H9 (cell line): ENCODE data around the gene ZFPM1. TPM values are rescaled to one million over a fixed set of nuclear protein-coding genes. Genes with fewer than 3 reads are reported as not detected.

ENCODE experiments used
- DNase-seq: peaks from one replicate; pipeline ENCODE4 v3.0.0-alpha.2; 2017
- H2AFZ ChIP-seq: one replicate; pipeline ENCODE4 v1.6.1; 2013; ENCODE audit warnings: mild to moderate bottlenecking, low read length, control low read depth, moderate library complexity
- H2AK5ac ChIP-seq: 2 replicates; pipeline ENCODE4 v1.6.1; 2013; ENCODE audit warnings: low read length, control low read depth, mixed read lengths; ENCODE audit not compliant: insufficient read length
- H2BK120ac ChIP-seq: one replicate; pipeline ENCODE4 v1.6.1; 2013; ENCODE audit warnings: low read depth, mild to moderate bottlenecking, low read length, control low read depth, inconsistent platforms; ENCODE audit not compliant: poor library complexity, severe bottlenecking
- H2BK12ac ChIP-seq: 2 replicates; pipeline ENCODE4 v1.6.1; 2013; ENCODE audit warnings: low read length, control low read depth, mixed read lengths, low read depth; ENCODE audit not compliant: insufficient read length
- H2BK15ac ChIP-seq: 2 replicates; pipeline ENCODE4 v1.6.1; 2013; ENCODE audit warnings: low read depth, low read length, control low read depth
- H2BK20ac ChIP-seq: one replicate; pipeline ENCODE4 v1.6.1; 2013; ENCODE audit warnings: low read depth, mild to moderate bottlenecking, low read length, control low read depth, inconsistent platforms; ENCODE audit not compliant: poor library complexity, severe bottlenecking
- H2BK5ac ChIP-seq: 2 replicates; pipeline ENCODE4 v1.6.1; 2013; ENCODE audit warnings: low read length, control low read depth, mixed read lengths; ENCODE audit not compliant: insufficient read length
- H3K14ac ChIP-seq: 2 replicates; pipeline ENCODE4 v1.6.1; 2013; ENCODE audit warnings: low read length, control low read depth; ENCODE audit not compliant: insufficient read depth
- H3K18ac ChIP-seq: 2 replicates; pipeline ENCODE4 v1.6.1; 2013; ENCODE audit warnings: low read depth, mild to moderate bottlenecking, mixed read lengths, low read length, control low read depth; ENCODE audit not compliant: insufficient read length
- H3K23ac ChIP-seq: 2 replicates; pipeline ENCODE4 v1.6.1; 2013; ENCODE audit warnings: low read length, control low read depth, mixed read lengths, low read depth; ENCODE audit not compliant: insufficient read length
- H3K23me2 ChIP-seq: 2 replicates; pipeline ENCODE4 v1.6.1; 2013; ENCODE audit warnings: low read depth, mild to moderate bottlenecking, mixed read lengths, low read length, control low read depth; ENCODE audit not compliant: insufficient read length, poor library complexity, severe bottlenecking
- H3K27ac ChIP-seq: 2 replicates; pipeline ENCODE4 v1.5.1; 2013; ENCODE audit warnings: low read length, control low read depth, mixed read lengths, low read depth; ENCODE audit not compliant: insufficient read length
- H3K27me3 ChIP-seq: 2 replicates; pipeline ENCODE4 v1.6.1; 2013; ENCODE audit warnings: low read length, control low read depth, inconsistent platforms; ENCODE audit not compliant: insufficient read depth
- H3K4ac ChIP-seq: 2 replicates; pipeline ENCODE4 v1.6.1; 2013; ENCODE audit warnings: low read depth, mild to moderate bottlenecking, control low read depth, inconsistent platforms, low read length, moderate library complexity
- H3K4me1 ChIP-seq: 2 replicates; pipeline ENCODE4 v1.6.1; 2013; ENCODE audit warnings: low read length, control low read depth, inconsistent platforms; ENCODE audit not compliant: insufficient read depth
- H3K4me2 ChIP-seq: 2 replicates; pipeline ENCODE4 v1.6.1; 2013; ENCODE audit warnings: low read length, control low read depth, mixed read lengths; ENCODE audit not compliant: insufficient read length, insufficient read depth
- H3K56ac ChIP-seq: 2 replicates; pipeline ENCODE4 v1.6.1; 2013; ENCODE audit warnings: low read depth, mild to moderate bottlenecking, mixed read lengths, low read length, control low read depth; ENCODE audit not compliant: insufficient read length
- H3K79me1 ChIP-seq: 2 replicates; pipeline ENCODE4 v1.6.1; 2013; ENCODE audit warnings: low read depth, mild to moderate bottlenecking, moderate library complexity, low read length, control low read depth, inconsistent platforms; ENCODE audit not compliant: insufficient read depth, poor library complexity, severe bottlenecking
- H3K79me2 ChIP-seq: 2 replicates; pipeline ENCODE4 v1.6.1; 2013; ENCODE audit warnings: low read length, control low read depth, inconsistent platforms; ENCODE audit not compliant: insufficient read depth
- H3K9ac ChIP-seq: 2 replicates; pipeline ENCODE4 v1.6.1; 2013; ENCODE audit warnings: low read length, control low read depth, mixed read lengths; ENCODE audit not compliant: insufficient read length; ENCODE audit errors: extremely low read depth
- H3K9me3 ChIP-seq: one replicate; pipeline ENCODE4 v1.6.1; 2013; ENCODE audit warnings: low read depth, low read length, inconsistent platforms; ENCODE audit not compliant: control insufficient read depth
- H3T11ph ChIP-seq: one replicate; pipeline ENCODE4 v1.6.1; 2013; ENCODE audit warnings: mild to moderate bottlenecking, low read length, control low read depth, inconsistent platforms
- H4K20me1 ChIP-seq: one replicate; pipeline ENCODE4 v1.6.1; 2013; ENCODE audit not compliant: control insufficient read depth, insufficient read length, insufficient read depth
- H4K5ac ChIP-seq: 2 replicates; pipeline ENCODE4 v1.6.1; 2013; ENCODE audit warnings: low read depth, mild to moderate bottlenecking, mixed read lengths, low read length, control low read depth; ENCODE audit not compliant: insufficient read length
- H4K8ac ChIP-seq: replicated peaks from 2 replicates; pipeline ENCODE4 v1.6.1; 2013; ENCODE audit warnings: low read length, control low read depth, mixed read lengths, low read depth; ENCODE audit not compliant: insufficient read length
- H4K91ac ChIP-seq: 2 replicates; pipeline ENCODE4 v1.6.1; 2013; ENCODE audit warnings: low read depth, mild to moderate bottlenecking, moderate library complexity, mixed read lengths, low read length, control low read depth; ENCODE audit not compliant: insufficient read length
- H3K27ac Mint-ChIP-seq, 3 experiments: 2 replicates in 2 of 3; 3 replicates in 1 of 3; pipeline ENCODE4 v1.8.0; 2020 to 2021; ENCODE audit warnings: mixed read lengths in 3 of 3, mild to moderate bottlenecking in 1 of 3, moderate library complexity in 1 of 3
- H3K27me3 Mint-ChIP-seq: 2 replicates; pipeline ENCODE4 v1.8.0; 2021; ENCODE audit warnings: low read depth, mild to moderate bottlenecking, moderate library complexity, mixed read lengths
- H3K36me3 Mint-ChIP-seq, 3 experiments: 2 replicates in 2 of 3; 3 replicates in 1 of 3; pipeline ENCODE4 v1.8.0; 2020 to 2021; ENCODE audit warnings: low read depth in 3 of 3, mixed read lengths in 3 of 3; ENCODE audit not compliant: insufficient read depth in 1 of 3
- H3K4me1 Mint-ChIP-seq, 2 experiments: 2 replicates each; pipeline ENCODE4 v1.8.0; 2020; ENCODE audit warnings: mixed read lengths in 2 of 2
- H3K4me3 Mint-ChIP-seq, 2 experiments: 2 replicates in 1 of 2; 3 replicates in 1 of 2; pipeline ENCODE4 v1.8.0; 2020 to 2021; ENCODE audit warnings: mild to moderate bottlenecking in 2 of 2, mixed read lengths in 2 of 2, moderate library complexity in 1 of 2
- H3K9me3 Mint-ChIP-seq, 2 experiments: 2 replicates in 1 of 2; 3 replicates in 1 of 2; pipeline ENCODE4 v1.8.0; 2020; ENCODE audit warnings: mild to moderate bottlenecking in 2 of 2, mixed read lengths in 2 of 2, moderate library complexity in 1 of 2
- WGBS: extraction: QIAGEN DNeasy Blood & Tissue Kit; methylation state at CpG from one replicate; pipeline ENCODE4 v1.1.7; 2013; ENCODE audit warnings: missing lambda C conversion rate, low lambda C conversion rate, mixed read lengths; ENCODE audit not compliant: insufficient read length; ENCODE audit errors: extremely low coverage; 5-methylcytosine and 5-hydroxymethylcytosine counted together
- total RNA-seq: library from RNA; stranded (reverse); gene quantifications from 2 replicates; pipeline ENCODE4 v1.2.1, GENCODE V29; 2021
- TF ChIP-seq, protein P1 (sequence below): fragments of 200-600 bp; sonication (generic); conservative IDR thresholded peaks from 3 replicates; pipeline ENCODE4 v1.8.0; 2021; ENCODE audit warnings: antibody characterized with exemption, mild to moderate bottlenecking

The ZFPM1 gene
- total RNA-seq, 1 experiment from 2014 or later = 3.6 TPM

DNA sequence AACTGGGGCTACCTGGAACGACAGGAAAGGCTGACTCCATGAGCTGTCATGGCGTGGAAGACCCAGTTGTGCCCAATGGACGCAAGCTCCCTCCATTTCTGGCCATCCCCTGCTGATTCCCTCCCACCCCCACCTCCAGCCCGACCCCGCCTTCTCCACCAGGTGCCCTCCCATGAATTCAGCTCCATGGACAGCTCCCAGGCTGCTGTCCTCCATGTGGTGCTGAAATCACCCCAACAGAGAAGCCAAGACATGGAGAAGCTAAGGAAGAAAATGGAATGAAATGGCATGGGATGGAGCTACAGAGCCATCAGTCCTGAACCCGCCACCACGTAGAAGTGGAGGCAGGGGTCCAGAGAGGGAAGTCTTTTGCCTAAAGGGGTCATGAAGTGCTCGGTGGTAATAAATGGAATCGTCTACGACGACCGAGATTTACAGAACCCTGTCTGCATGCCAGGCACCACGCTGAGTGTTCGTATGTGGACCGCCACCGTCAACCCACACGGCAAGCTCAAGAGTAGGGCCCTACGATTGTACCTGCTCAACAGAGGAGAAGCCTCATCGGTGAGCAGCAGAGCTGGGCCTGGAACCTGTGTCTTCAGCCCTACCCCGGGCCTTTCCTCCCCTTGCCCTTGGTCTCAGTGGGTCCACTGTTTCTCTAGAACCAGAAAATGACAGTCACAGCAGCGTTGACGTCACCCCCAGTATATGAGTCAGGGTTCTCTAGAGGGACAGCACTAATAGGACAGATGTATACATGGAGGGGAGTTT, 107.8 kb downstream of the ZFPM1 start:
- Mint-ChIP-seq H3K36me3 (no peaks in the 10 kb centered on the region; a peak in 1 of 7 replicates), H3K9me3 (peaks cover 3 to 4% of the 10 kb centered on the region in 2 experiments; a peak in 3 of 5 replicates), H3K4me1 (peaks cover 2 to 4% of the 10 kb centered on the region in 2 experiments; a peak in 3 of 4 replicates), H3K27me3 (peaks cover 26% of the 10 kb centered on the region), H3K27ac (no peak overlapping the region), H3K4me3 (no peak overlapping the region)
- Histone ChIP-seq H2AK5ac (no peak overlapping the region), H4K5ac (no peak overlapping the region), H3K4me2 (no peak overlapping the region), H2AFZ (no peak overlapping the region), H2BK15ac (no peak overlapping the region), H3K9ac (no peak overlapping the region), H2BK120ac (no peak overlapping the region), H4K91ac (no peak overlapping the region), H3K14ac (no peak overlapping the region), H3K4ac (no peak overlapping the region), H3K4me1 (no peaks in the 10 kb centered on the region), H3K79me2 (no peaks in the 10 kb centered on the region), H3K18ac (no peak overlapping the region), H4K20me1 (no peaks in the 10 kb centered on the region), H3K23ac (no peak overlapping the region), H3K27ac (no peak overlapping the region), H4K8ac (no peak overlapping the region), H3K56ac (no peak overlapping the region), H3K23me2 (no peaks in the 10 kb centered on the region), H3K27me3 (no peaks in the 10 kb centered on the region), H2BK12ac (no peak overlapping the region), H2BK20ac (no peak overlapping the region), H3K9me3 (no peaks in the 10 kb centered on the region), H3T11ph (no peak overlapping the region), H3K79me1 (no peaks in the 10 kb centered on the region), H2BK5ac (no peak overlapping the region)
- peak; percentile 59 for DNase-seq
- no CpG with 5 or more reads among the region's 22 CpGs for WGBS
- TF ChIP-seq, protein P1, sequence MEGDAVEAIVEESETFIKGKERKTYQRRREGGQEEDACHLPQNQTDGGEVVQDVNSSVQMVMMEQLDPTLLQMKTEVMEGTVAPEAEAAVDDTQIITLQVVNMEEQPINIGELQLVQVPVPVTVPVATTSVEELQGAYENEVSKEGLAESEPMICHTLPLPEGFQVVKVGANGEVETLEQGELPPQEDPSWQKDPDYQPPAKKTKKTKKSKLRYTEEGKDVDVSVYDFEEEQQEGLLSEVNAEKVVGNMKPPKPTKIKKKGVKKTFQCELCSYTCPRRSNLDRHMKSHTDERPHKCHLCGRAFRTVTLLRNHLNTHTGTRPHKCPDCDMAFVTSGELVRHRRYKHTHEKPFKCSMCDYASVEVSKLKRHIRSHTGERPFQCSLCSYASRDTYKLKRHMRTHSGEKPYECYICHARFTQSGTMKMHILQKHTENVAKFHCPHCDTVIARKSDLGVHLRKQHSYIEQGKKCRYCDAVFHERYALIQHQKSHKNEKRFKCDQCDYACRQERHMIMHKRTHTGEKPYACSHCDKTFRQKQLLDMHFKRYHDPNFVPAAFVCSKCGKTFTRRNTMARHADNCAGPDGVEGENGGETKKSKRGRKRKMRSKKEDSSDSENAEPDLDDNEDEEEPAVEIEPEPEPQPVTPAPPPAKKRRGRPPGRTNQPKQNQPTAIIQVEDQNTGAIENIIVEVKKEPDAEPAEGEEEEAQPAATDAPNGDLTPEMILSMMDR = no peak
